PC-3 (cell line): ENCODE results near the gene SLC6A9. TPM values are rescaled to one million over a fixed set of nuclear protein-coding genes. Genes with fewer than 3 reads are reported as not detected.

Source experiments
- ATAC-seq: fragments of 200-7000 bp; cut with Tn5 transposase; 2 replicates; pipeline ENCODE4 v1.9.1; 2020; ENCODE audit warnings: mild to moderate bottlenecking, moderate library complexity
- BruUV-seq: library from RNA; stranded (reverse); fragments of 400-500 nt; replicated peaks from 2 replicates; lab custom pipeline; 2021; lab: Mats Ljungman, UMichigan
- CTCF ChIA-PET: fragments of 300-600 bp; sonication (Branson Sonifier 250); formaldehyde crosslinking; loops from one replicate; lab custom pipeline; 2022; ENCODE audit warnings: antibody characterized with exemption; lab: Charles Lee
- POLR2A ChIA-PET: fragments of 300-600 bp; sonication (Branson Sonifier 250); formaldehyde crosslinking; loops from one replicate; lab custom pipeline; 2022; ENCODE audit warnings: antibody characterized with exemption; ENCODE audit not compliant: unreplicated experiment; lab: Charles Lee
- DNase-seq: peaks from one replicate; pipeline ENCODE4 v3.0.0-alpha.2; 2015
- H2AFZ ChIP-seq: fragments of 300-600 bp; sonication (generic); 2 replicates; pipeline ENCODE4 v1.6.0; 2016; ENCODE audit warnings: antibody characterized with exemption, low read length
- H3F3A ChIP-seq: fragments of 300-600 bp; sonication (generic); one replicate; pipeline ENCODE4 v1.6.0; 2017; ENCODE audit warnings: antibody characterized with exemption, low read length, control low read depth, mild to moderate bottlenecking; ENCODE audit not compliant: unreplicated experiment
- H3K27ac ChIP-seq: fragments of 300-600 bp; sonication (generic); 2 replicates; pipeline ENCODE4 v1.5.1; 2016; ENCODE audit warnings: mild to moderate bottlenecking, low read length
- H3K27me3 ChIP-seq: fragments of 300-600 bp; sonication (generic); 2 replicates; pipeline ENCODE4 v1.6.1; 2016; ENCODE audit warnings: low read length, mixed read lengths
- H3K36me3 ChIP-seq: fragments of 300-600 bp; sonication (generic); 2 replicates; pipeline ENCODE4 v1.6.1; 2016; ENCODE audit warnings: low read depth, mixed run types, low read length, mixed read lengths
- H3K4me1 ChIP-seq: fragments of 300-600 bp; sonication (generic); 2 replicates; pipeline ENCODE4 v1.5.1; 2016; ENCODE audit warnings: low read length; ENCODE audit not compliant: insufficient read depth
- H3K4me2 ChIP-seq: fragments of 300-600 bp; sonication (generic); 2 replicates; pipeline ENCODE4 v1.6.0; 2016; ENCODE audit warnings: low read length
- H3K4me3 ChIP-seq: fragments of 300-600 bp; sonication (generic); 2 replicates; pipeline ENCODE4 v1.5.1; 2016; ENCODE audit warnings: mild to moderate bottlenecking, low read length, mixed read lengths
- H3K79me2 ChIP-seq: fragments of 300-600 bp; sonication (generic); 2 replicates; pipeline ENCODE4 v1.6.1; 2017; ENCODE audit warnings: low read length, mixed read lengths
- H3K9ac ChIP-seq: fragments of 300-600 bp; sonication (generic); 2 replicates; pipeline ENCODE4 v1.6.0; 2016; ENCODE audit warnings: mild to moderate bottlenecking, low read length
- H3K9me2 ChIP-seq: fragments of 300-600 bp; sonication (generic); replicated peaks from 2 replicates; pipeline ENCODE4 v1.6.1; 2016; ENCODE audit warnings: mixed run types, low read length, mixed read lengths
- H3K9me3 ChIP-seq: fragments of 300-600 bp; sonication (generic); 2 replicates; pipeline ENCODE4 v1.6.1; 2016; ENCODE audit warnings: low read length, mixed read lengths
- H4K20me1 ChIP-seq: fragments of 300-600 bp; sonication (generic); 2 replicates; pipeline ENCODE4 v1.6.1; 2016; ENCODE audit warnings: low read length, mixed read lengths
- CTCF ChIP-seq: fragments of 300-600 bp; sonication (generic); conservative IDR thresholded peaks from 2 replicates; pipeline ENCODE4 v1.5.1; 2017; ENCODE audit warnings: antibody characterized with exemption, low read depth, mild to moderate bottlenecking, low read length
- EZH2 ChIP-seq: fragments of 300-600 bp; sonication (generic); IDR thresholded peaks from one replicate; pipeline ENCODE4 v1.6.1; 2017; ENCODE audit warnings: antibody characterized with exemption, mild to moderate bottlenecking, low read length; ENCODE audit not compliant: unreplicated experiment
- EZH2phosphoT487 ChIP-seq: fragments of 300-600 bp; sonication (generic); IDR thresholded peaks from 2 replicates; pipeline ENCODE4 v1.6.1; 2018; ENCODE audit warnings: mild to moderate bottlenecking, antibody characterized with exemption, low read length, borderline replicate concordance
- intact Hi-C: fragments of 100-400 bp; cut with micrococcal nuclease; formaldehyde crosslinking; loops from 2 replicates; pipeline ENCODE4 v1.9.0; 2023
- total RNA-seq: library from RNA; depleted of rRNA; stranded (reverse); fragments of >200 nt; gene quantifications from 2 replicates; pipeline ENCODE4 v1.2.3, GENCODE V29; 2014

SLC6A9 gene
- total RNA-seq, 1 experiment from 2014 or later = 11.2 TPM

DNA sequence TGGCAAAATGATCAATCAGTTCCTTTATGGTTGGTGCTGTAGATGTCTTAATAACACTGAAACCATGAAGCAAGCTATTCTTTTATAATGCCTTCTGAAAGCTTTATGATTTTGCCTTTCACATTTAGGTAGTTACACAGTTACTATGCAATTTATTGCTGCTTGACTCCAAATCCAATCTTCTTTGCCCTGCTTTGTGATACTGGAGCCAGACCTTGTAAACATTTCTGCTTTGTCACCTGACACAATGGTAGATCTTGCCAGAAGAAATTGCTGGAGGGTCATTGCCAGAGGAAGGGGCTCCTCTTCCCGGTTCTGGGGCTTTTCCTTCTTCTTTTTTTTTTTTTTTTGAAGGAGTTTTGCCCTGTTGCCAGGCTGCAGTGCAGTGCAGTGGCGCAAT, 46.8 kb upstream of the SLC6A9 start:
- no peak overlapping the region for H3K27ac ChIP-seq
- H3K36me3 ChIP-seq = no peaks in the 10 kb centered on the region
- no peak for TF ChIP-seq EZH2
- no peak for TF ChIP-seq CTCF
- no peak for TF ChIP-seq EZH2phosphoT487
- intact Hi-C loops = no loop called here
- H3K9ac ChIP-seq = no peak overlapping the region
- CTCF ChIA-PET = interaction anchor here (0.6 to 0.7 kb wide), 2 partner anchors 30 to 1311 kb away, joined by 7 to 9 read pairs; partner anchors contain the start of genes C1orf50 and P3H1
- H3K9me2 ChIP-seq = no peaks in the 10 kb centered on the region
- ATAC-seq (no peak), DNase-seq (no peak)
- BruUV-seq = no TSS peak
- no peaks in the 10 kb centered on the region for H3K4me1 ChIP-seq
- H3K4me3 ChIP-seq = no peak overlapping the region
- H3K4me2 ChIP-seq = no peak overlapping the region
- no peaks in the 10 kb centered on the region for H3F3A ChIP-seq
- H3K9me3 ChIP-seq = no peaks in the 10 kb centered on the region
- H4K20me1 ChIP-seq = no peaks in the 10 kb centered on the region
- no peaks in the 10 kb centered on the region for H3K27me3 ChIP-seq
- no peaks in the 10 kb centered on the region for H3K79me2 ChIP-seq
- POLR2A ChIA-PET = no interaction called here
- no peak overlapping the region for H2AFZ ChIP-seq

GRCh38 chr1:44077421-44077820, 46.2 kb upstream of the SLC6A9 start:
- no peak for TF ChIP-seq CTCF
- no peak for TF ChIP-seq EZH2phosphoT487
- TF ChIP-seq EZH2 = no peak
- Histone ChIP-seq H3K27me3 (no peaks in the 10 kb centered on the region), H2AFZ (no peak overlapping the region), H3K27ac (no peak overlapping the region), H3F3A (no peaks in the 10 kb centered on the region), H3K9ac (no peak overlapping the region), H3K36me3 (no peaks in the 10 kb centered on the region), H3K79me2 (no peaks in the 10 kb centered on the region), H4K20me1 (no peaks in the 10 kb centered on the region), H3K4me1 (no peaks in the 10 kb centered on the region), H3K9me3 (no peaks in the 10 kb centered on the region), H3K9me2 (no peaks in the 10 kb centered on the region), H3K4me2 (no peak overlapping the region), H3K4me3 (no peak overlapping the region)
- intact Hi-C loops = no loop called here
- BruUV-seq = no TSS peak
- ChIA-PET POLR2A (no interaction called here), CTCF (interaction anchor here (0.6 kb wide), 1 partner anchor 29 kb away, joined by 9 read pairs; no protein-coding TSS in a partner anchor)
- ATAC-seq (no peak), DNase-seq (no peak)

DNA sequence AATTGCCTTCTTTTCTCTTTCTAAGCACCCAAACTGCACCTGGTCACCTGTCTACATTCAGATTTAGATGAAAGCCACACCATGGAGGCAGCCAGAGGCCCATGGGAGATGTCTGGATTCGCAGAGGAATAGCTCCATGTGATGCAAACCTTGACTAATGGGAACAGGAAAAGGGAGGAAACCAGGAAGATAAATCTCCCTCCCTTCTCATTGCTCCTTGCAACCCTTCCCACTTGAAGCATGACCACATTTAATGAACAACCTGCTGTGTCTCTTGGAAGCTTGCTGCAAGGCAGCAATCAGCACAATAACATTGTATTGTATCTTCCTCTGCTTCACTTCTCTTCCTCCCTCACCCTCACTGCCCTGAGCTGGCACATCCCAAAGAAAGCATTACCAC, 44.8 kb upstream of the SLC6A9 start:
- no peak overlapping the region for H3K27ac ChIP-seq
- no peaks in the 10 kb centered on the region for H4K20me1 ChIP-seq
- ChIA-PET POLR2A (no interaction called here), CTCF (no interaction called here)
- no peaks in the 10 kb centered on the region for H3K79me2 ChIP-seq
- ATAC-seq (no peak), DNase-seq (no peak)
- no peak overlapping the region for H3K9ac ChIP-seq
- intact Hi-C loops = no loop called here
- TF ChIP-seq EZH2 = no peak
- TF ChIP-seq EZH2phosphoT487 = no peak
- no peak for TF ChIP-seq CTCF
- no peaks in the 10 kb centered on the region for H3F3A ChIP-seq
- no peaks in the 10 kb centered on the region for H3K27me3 ChIP-seq
- H2AFZ ChIP-seq = no peak overlapping the region
- no peaks in the 10 kb centered on the region for H3K36me3 ChIP-seq
- H3K4me3 ChIP-seq = no peak overlapping the region
- H3K9me3 ChIP-seq = no peaks in the 10 kb centered on the region
- no peaks in the 10 kb centered on the region; the same call in 1 of the 2 replicates for H3K4me1 ChIP-seq
- H3K4me2 ChIP-seq = no peak overlapping the region
- no peaks in the 10 kb centered on the region for H3K9me2 ChIP-seq
- no TSS peak for BruUV-seq
